ENCODE results near the gene SAMHD1. TPM values are rescaled to one million over a fixed set of nuclear protein-coding genes. Genes with fewer than 3 reads are reported as not detected.

Gene SAMHD1
- total and polyA plus RNA-seq, 2 of the 13 experiments (the other 11 are each of a cell fraction or from before 2014, with no cell fraction given), result 16.9 to 43.5 TPM

GRCh38 chr20:36951198-36951978 is at the start of gene SAMHD1 (continued):
- TF ChIP-seq ATF6 (CRISPR knock-in tag; conservative IDR thresholded peaks at IDR 0.05), result peak; percentile 77; the same call in 1 of the 2 replicates
- TF ChIP-seq ZNF674 (CRISPR knock-in tag; IDR thresholded peaks at IDR 0.05; ENCODE audit: low read depth), result peak; percentile 98
- TF ChIP-seq ZNF260 (CRISPR knock-in tag; IDR thresholded peaks at IDR 0.05; ENCODE audit: borderline replicate concordance, low read depth), result no peak
- TF ChIP-seq, protein P1, sequence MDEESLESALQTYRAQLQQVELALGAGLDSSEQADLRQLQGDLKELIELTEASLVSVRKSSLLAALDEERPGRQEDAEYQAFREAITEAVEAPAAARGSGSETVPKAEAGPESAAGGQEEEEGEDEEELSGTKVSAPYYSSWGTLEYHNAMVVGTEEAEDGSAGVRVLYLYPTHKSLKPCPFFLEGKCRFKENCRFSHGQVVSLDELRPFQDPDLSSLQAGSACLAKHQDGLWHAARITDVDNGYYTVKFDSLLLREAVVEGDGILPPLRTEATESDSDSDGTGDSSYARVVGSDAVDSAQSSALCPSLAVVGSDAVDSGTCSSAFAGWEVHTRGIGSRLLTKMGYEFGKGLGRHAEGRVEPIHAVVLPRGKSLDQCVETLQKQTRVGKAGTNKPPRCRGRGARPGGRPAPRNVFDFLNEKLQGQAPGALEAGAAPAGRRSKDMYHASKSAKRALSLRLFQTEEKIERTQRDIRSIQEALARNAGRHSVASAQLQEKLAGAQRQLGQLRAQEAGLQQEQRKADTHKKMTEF (CRISPR knock-in tag; IDR thresholded peaks at IDR 0.05), result peak; percentile 94
- no peak for TF ChIP-seq NBN (conservative IDR thresholded peaks at IDR 0.05)
- no peak for TF ChIP-seq SMARCC2 (IDR thresholded peaks at IDR 0.05)
- no peak for TF ChIP-seq ETS1 (CRISPR knock-in tag; IDR thresholded peaks at IDR 0.05)
- peak; percentile 21 for TF ChIP-seq ZNF160 (CRISPR knock-in tag; IDR thresholded peaks at IDR 0.05)
- TF ChIP-seq DMAP1 (CRISPR knock-in tag; IDR thresholded peaks at IDR 0.05), result peak; percentile 88
- TF ChIP-seq SOX6 (IDR thresholded peaks at IDR 0.05), result no peak
- peak; percentile 71; the same call in 1 of the 2 replicates for TF ChIP-seq SOX6 (CRISPR knock-in tag; IDR thresholded peaks at IDR 0.05)
- TF ChIP-seq ZNF614 (CRISPR knock-in tag; IDR thresholded peaks at IDR 0.05; ENCODE audit: borderline replicate concordance), result peak; percentile 61; the same call in 1 of the 2 replicates
- TF ChIP-seq ZNF792 (CRISPR knock-in tag; IDR thresholded peaks at IDR 0.05), result no peak; the same call in 1 of the 2 replicates
- TF ChIP-seq TOE1 (CRISPR knock-in tag; IDR thresholded peaks at IDR 0.05), result no peak
- no peak for TF ChIP-seq NR2F6 (IDR thresholded peaks at IDR 0.05)
- 0 out of 2 replicates have a peak, but pooled peaks have one; percentile 4 for TF ChIP-seq NR2F6 (CRISPR knock-in tag; IDR thresholded peaks at IDR 0.05)
- 0 out of 2 replicates have a peak, but pooled peaks have one; percentile 17 for TF ChIP-seq ZKSCAN8 (CRISPR knock-in tag; IDR thresholded peaks at IDR 0.05; ENCODE audit: borderline replicate concordance)
- TF ChIP-seq, protein P2, sequence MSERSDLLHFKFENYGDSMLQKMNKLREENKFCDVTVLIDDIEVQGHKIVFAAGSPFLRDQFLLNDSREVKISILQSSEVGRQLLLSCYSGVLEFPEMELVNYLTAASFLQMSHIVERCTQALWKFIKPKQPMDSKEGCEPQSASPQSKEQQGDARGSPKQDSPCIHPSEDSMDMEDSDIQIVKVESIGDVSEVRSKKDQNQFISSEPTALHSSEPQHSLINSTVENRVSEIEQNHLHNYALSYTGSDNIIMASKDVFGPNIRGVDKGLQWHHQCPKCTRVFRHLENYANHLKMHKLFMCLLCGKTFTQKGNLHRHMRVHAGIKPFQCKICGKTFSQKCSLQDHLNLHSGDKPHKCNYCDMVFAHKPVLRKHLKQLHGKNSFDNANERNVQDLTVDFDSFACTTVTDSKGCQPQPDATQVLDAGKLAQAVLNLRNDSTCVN (CRISPR knock-in tag; IDR thresholded peaks at IDR 0.05; ENCODE audit: borderline replicate concordance), result peak; percentile 59; the same call in 1 of the 2 replicates
- TF ChIP-seq ATF1 (CRISPR knock-in tag; IDR thresholded peaks at IDR 0.05), result no peak
- TF ChIP-seq SIX4 (CRISPR knock-in tag; IDR thresholded peaks at IDR 0.05), result peak; percentile 43; the same call in 1 of the 2 replicates
- peak; percentile 72; the same call in 1 of the 2 replicates for TF ChIP-seq KDM2A (CRISPR knock-in tag; IDR thresholded peaks at IDR 0.05; ENCODE audit: borderline replicate concordance, low read depth)
- TF ChIP-seq TFDP2 (CRISPR knock-in tag; IDR thresholded peaks at IDR 0.05), result peak; percentile 92
